ENCODE measurements around the gene IFNA10.
"Not testable (repeated sequence)": the region's sequence is repeated elsewhere in the genome, so short reads cannot be mapped to it uniquely, and the experiment has no call there.

IFNA10 gene

GRCh38 chr9:21194867-21195776, 11.8 kb downstream of the IFNA10 start:
- peak; percentile 48 for DNase-seq (ENCODE audit: low spot score)

GRCh38 chr9:21187487-21187886, 19.5 kb downstream of the IFNA10 start, which contains the start of gene IFNA4:
Gene IFNA4 (minus strand): TSS chr9:21187587. CDS start chr9:21187531, 56 bp downstream.
- not testable (repeated sequence) for DNase-seq (ENCODE audit: low spot score)

GRCh38 chr9:21182810-21183736, 23.9 kb downstream of the IFNA10 start:
- DNase-seq (ENCODE audit: low spot score): peak; percentile 24

GRCh38 chr9:21174671-21175070, 32.3 kb downstream of the IFNA10 start:
- DNase-seq (ENCODE audit: low spot score): peak; percentile 59

- no peak for DNase-seq (ENCODE audit: low spot score)
Measured at GRCh38 chr9:21172156-21172555, 34.8 kb downstream of the IFNA10 start.

- DNase-seq (ENCODE audit: low spot score): no peak
Measured at GRCh38 chr9:21171351-21171750, 35.6 kb downstream of the IFNA10 start.

GRCh38 chr9:21166560-21166959, 40.4 kb downstream of the IFNA10 start, which contains the start of gene IFNA21:
Gene IFNA21 (minus strand): TSS chr9:21166660. CDS start chr9:21166612, 48 bp downstream.
- DNase-seq (ENCODE audit: low spot score): not testable (repeated sequence)

GRCh38 chr9:21165516-21165915, 41.4 kb downstream of the IFNA10 start:
- DNase-seq (ENCODE audit: low spot score): no peak

- DNase-seq (ENCODE audit: low spot score): no peak
Measured at GRCh38 chr9:21160178-21160577, 46.8 kb downstream of the IFNA10 start.
